CD4-positive, alpha-beta T cell treated with Interferon gamma for 1 hour (primary cell): Measurements from ENCODE around the gene CMTM5.
"Not testable (repeated sequence)": the region's sequence is repeated elsewhere in the genome, so short reads cannot be mapped to it uniquely, and the experiment has no call there.

Experiments used
- DNase-seq: peaks from one replicate; pipeline ENCODE4 v3.0.0-alpha.2; 2020

Gene CMTM5

DNA sequence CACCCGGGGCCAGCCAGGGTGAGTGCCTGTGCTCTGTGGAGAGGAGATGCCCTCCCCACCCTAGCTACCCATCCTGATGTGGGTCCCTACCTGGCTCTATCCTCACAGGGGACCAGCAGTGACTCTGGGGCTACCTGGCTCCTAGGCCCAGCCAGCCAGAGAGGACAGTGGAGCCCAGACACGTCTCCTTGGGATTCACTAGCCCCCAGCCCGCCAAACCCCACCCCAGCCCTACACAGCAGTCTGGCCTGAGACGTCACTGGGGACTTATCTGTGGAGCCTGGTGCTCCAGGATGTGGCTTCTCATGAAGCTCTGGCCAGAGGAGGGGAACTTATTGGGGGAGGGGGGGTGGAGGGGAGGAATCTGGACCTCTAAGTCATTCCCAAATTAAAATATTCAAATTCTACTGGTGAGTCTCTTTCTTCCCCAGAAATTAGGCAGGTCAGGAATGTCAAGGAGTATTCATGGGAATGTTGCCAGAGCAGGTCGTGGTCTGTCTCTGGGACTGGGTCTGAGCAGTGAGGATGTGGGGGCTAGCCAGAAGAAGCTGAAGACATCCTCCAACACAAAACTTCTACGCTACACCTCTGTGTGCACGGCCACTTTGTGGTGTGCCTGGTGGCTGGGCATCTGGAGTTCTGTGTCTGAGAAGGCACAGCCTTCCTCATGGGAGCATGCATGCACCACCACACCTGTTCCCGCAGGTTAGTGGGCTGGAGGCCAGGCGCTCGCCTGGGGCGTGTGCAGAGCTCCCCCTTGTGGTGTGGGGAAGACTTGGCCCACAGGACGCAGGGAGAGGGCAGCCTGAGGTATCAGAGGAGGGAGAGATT is 2.7 kb downstream of the CMTM5 start:
- DNase-seq: peak; percentile 55

GRCh38 chr14:23380197-23380914 is 3.5 kb downstream of the CMTM5 start:
- DNase-seq: no peak

- no peak for DNase-seq
Measured at GRCh38 chr14:23380976-23381375, 4.1 kb downstream of the CMTM5 start.

GRCh38 chr14:23381871-23382270 is 5.0 kb downstream of the CMTM5 start:
- DNase-seq: no peak

GRCh38 chr14:23382276-23382675 is 5.4 kb downstream of the CMTM5 start:
- no peak for DNase-seq

DNA sequence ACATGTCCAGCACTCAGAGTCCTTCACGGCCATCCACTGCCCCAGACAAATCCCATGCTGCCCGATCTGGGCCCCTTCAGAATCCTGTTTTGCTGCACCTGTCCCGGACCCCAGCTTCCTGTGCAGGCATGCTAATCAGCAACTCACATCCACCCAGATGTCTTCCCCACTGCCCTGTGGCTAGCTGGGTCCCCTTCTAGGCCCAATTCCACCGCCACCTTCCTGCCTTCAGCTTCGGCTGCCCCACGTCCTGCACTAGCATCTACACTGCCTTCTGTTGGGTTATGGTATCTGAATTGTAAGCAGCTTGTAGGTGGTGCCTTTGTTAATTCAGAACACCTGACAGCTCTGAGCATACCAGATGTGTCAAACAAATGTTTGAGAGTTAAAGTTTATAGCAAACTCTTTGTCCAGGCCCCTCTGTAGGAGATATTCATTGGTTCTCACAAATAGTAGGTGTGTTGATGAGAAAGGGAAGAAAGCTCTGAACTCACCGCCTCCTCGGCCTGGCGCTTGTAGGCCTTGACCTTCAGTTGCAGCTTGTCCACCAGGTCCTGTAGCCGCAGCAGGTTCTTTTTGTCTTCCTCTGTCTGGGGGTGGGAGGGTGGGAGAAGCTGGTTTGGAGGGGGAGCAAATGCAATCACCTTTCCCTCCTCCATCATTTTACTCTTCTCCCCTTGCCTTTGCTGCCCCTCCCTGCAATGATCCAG is 6.0 kb downstream of the CMTM5 start:
- DNase-seq: no peak

GRCh38 chr14:23384364-23385080 is 7.7 kb downstream of the CMTM5 start:
- no peak for DNase-seq

DNA sequence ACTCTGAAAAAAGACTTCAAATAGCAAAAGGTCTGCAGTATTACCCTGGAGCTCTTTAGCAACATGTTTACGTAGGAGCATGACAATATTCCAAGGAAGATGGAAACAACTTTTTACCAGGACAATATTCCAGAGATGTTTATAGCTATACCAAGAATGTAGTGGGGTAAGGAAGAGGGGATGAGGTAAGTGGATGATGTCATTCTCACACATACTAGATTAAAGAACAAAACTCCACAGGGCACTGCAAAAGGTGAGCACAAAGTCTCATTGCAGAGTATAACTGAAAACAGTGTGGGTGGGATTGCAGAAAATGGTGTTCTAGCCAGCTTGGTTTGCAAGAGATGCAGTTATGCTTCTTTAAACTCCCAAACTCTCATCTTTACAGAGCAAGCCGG is 8.4 kb downstream of the CMTM5 start:
- DNase-seq: no peak

- no peak for DNase-seq
Measured at GRCh38 chr14:23385642-23386265, 8.9 kb downstream of the CMTM5 start.

- DNase-seq: not testable (repeated sequence)
Measured at GRCh38 chr14:23386266-23386657, 9.4 kb downstream of the CMTM5 start.

DNA sequence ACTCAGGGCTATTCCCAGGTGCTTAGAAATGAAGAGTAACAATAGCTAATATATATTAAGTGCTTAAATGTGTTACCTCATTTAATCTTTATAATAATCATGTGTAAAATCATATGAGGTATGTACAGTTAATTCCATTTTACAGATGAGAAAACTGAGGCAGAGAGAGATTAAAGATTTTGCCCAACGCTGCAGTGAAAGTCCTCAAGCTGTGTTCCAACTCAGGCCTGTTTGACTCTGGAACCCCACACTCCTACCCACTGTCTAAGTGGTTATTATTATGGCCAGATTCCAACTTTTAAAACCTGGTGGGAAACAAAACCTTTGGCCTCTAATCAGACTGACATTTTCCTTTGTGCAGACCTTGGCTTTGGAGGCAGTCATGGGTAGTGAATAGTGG is 10.2 kb downstream of the CMTM5 start:
- DNase-seq: no peak

DNA sequence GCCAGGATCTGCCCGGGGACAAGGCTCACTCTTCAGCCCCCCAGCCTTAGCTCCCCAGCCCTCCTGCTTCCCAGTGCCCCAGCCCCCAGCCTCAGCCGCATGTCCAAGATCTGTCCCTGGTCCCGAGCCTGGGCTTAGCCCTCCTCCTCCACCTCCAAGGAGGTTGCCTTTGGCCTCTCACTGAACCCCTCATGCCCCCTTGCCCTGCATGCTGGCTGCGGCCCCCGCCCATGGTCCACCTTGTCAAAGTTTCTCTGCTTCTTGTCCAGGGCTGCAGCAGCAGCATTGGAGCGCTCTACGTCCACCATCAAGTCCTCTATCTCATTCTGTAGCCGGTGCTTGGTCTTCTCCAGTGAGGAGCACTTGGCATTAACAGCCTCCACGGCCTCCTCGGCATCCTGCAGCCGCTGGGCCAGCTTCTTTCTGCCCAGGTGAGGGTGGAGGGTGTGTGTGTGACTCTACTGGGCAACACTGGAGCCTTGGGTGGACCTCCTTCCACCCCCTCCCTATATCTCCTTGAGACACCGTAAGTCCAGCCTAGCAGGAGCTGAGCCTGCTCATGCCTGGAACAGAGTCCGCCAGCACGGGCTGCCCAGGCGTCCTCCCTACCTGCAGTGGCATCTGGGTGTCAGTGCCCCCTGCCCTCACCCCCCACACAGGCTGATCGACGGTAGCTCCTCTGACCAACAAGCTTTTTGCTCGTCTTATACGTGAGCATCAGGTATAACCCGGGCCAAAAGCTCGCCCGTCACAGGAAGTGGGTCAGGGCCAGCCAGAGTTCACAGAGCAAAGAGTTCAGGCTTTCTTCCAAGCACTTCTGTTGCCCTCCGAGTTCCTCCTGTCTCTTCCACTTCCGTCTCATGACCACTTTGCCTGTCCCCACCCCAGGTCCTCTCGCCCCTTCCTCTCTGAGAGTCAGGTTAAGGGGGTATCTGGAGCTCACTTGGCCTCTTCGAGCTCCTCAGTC is 11.4 kb downstream of the CMTM5 start:
- no peak for DNase-seq

GRCh38 chr14:23388996-23389395 is 12.2 kb downstream of the CMTM5 start:
- no peak for DNase-seq

- DNase-seq: no peak
Measured at GRCh38 chr14:23389396-23389795, 12.6 kb downstream of the CMTM5 start.

- not testable (repeated sequence) for DNase-seq
Measured at GRCh38 chr14:23389871-23390270, 13.0 kb downstream of the CMTM5 start.

- no peak for DNase-seq
Measured at GRCh38 chr14:23392613-23393012, 15.8 kb downstream of the CMTM5 start.

- DNase-seq: no peak
Measured at GRCh38 chr14:23396126-23396525, 19.3 kb downstream of the CMTM5 start.

DNA sequence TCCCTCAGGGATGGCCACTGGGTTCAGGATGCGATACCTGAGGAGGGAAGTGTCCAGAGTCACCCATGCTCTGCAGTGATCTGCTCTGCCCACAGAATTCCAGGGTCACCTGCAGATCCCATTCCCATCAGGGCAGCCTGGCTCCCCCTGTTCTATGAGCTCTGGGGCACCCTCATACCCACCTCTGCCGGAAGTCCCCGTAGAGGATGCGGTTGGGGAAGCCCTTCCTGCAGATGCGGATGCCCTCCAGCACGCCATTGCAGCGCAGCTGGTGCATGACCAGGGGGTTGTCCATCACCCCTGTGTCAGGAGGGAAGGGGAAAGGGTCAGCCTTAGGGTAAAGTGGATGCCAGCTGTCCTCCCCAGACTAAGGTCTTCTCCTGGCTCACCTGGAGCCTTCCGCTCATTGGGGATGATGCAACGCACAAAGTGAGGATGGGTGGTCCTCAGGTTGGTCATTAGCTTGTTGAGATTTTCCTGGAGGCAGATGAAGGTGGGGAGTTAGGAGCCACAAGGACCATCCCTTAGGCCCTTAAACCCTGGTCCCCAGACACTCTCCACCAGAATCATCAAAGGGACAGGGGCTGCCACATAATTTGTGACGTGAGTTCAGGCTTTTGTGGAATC is 20.0 kb downstream of the CMTM5 start:
- DNase-seq: no peak

DNA sequence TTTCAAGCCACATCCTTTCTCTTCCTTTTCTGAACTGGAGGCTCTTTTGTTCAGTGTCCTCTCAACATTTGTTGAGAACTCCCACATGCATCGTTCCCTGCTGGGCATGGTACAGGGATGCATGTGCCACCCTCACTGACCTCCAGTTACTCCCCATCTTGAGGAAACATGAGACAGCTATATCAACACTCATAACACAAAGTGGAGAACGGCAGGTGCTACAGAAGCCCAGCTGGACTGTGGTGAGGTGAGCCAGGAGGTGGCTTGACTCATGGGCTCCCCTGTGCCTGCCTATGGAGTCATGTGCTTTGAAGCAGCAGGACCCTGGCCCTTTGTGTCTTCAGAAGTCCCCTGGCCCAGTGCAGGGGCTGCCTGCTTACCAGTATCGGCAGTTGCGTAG is 21.5 kb downstream of the CMTM5 start:
- no peak for DNase-seq

GRCh38 chr14:23399136-23399535 is 22.3 kb downstream of the CMTM5 start:
- no peak for DNase-seq

- no peak for DNase-seq
Measured at GRCh38 chr14:23399591-23399990, 22.7 kb downstream of the CMTM5 start.
